Measurements from ENCODE around the gene SLC44A1. TPM values are rescaled to one million over a fixed set of nuclear protein-coding genes. Genes with fewer than 3 reads are reported as not detected.

The SLC44A1 gene
- polyA plus RNA-seq, 1 of the 3 experiments (the other 2 are of a cell fraction) = 4.5 TPM

DNA sequence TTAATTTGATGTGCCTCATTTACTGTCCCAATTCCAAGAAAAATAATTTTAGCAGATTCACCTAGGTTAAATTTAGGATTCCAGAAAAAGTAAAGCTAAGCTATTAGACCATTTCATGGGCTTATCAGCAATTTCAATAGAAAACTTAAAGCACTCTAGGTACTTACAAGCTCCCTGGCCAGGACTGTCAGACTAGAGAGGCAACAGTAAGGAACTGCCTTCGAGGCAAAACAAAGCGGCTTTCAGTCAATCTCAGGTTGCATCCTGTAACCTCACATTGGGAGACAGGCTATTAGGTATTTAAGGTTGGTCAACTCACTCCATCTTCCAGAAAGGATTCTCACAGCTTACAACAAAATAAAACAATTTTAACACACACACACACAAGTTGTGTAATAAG is 154.7 kb downstream of the SLC44A1 start:
- POLR2A ChIA-PET = no interaction called here

GRCh38 chr9:105401651-105402050 is 157.2 kb downstream of the SLC44A1 start:
- Histone ChIP-seq H3F3A (replicated peaks; ENCODE audit: insufficient read depth) (no peaks in the 10 kb centered on the region), H3K4me1 (ENCODE audit: control insufficient read depth in 1 of 2, insufficient read depth in 2 of 2, low read depth in 1 of 2, low read length in 1 of 2) (peaks cover 0 to 3% of the 10 kb centered on the region in 2 experiments; a peak in 1 of 4 replicates), H3K9me2 (no peaks in the 10 kb centered on the region), H3K27ac (ENCODE audit: low read depth in 2 of 2, low read length in 1 of 2) (no peak overlapping the region), H3K79me2 (ENCODE audit: insufficient read depth) (no peaks in the 10 kb centered on the region), H4K20me1 (ENCODE audit: insufficient read depth) (no peaks in the 10 kb centered on the region), H3K9me3 (no peaks in the 10 kb centered on the region), H3K36me3 (replicated peaks in 1 of 2; ENCODE audit: control insufficient read depth in 1 of 2, insufficient read depth in 2 of 2, low read length in 1 of 2) (no peaks in the 10 kb centered on the region), H3K4me2 (no peak overlapping the region), H3K9ac (no peak overlapping the region), H3K27me3 (ENCODE audit: insufficient read depth) (no peaks in the 10 kb centered on the region), H2AFZ (ENCODE audit: low read depth) (no peak overlapping the region), H3K4me3 (ENCODE audit: low read depth in 2 of 2, low read length in 1 of 2) (no peak overlapping the region)
- TF ChIP-seq IRF3 (IDR thresholded peaks at IDR 0.05; ENCODE audit: low read depth, low read length) (no peak), GATA2 (CRISPR knock-in tag; IDR thresholded peaks at IDR 0.05) (no peak), RXRA (IDR thresholded peaks at IDR 0.05; ENCODE audit: borderline replicate concordance, low read depth) (no peak), CTCF (IDR thresholded peaks at IDR 0.05) (peak; percentile 27; the same call in 1 of the 2 replicates), TAF1 (IDR thresholded peaks at IDR 0.05; ENCODE audit: borderline replicate concordance, low read depth, low read length) (no peak)
- WGBS (ENCODE audit: low lambda C conversion rate) = 77% methylated on average over 3 of the region's 3 CpGs
- POLR2A ChIA-PET = no interaction called here
- DNase-seq = no peak
- CTCF ChIA-PET = interaction anchor here (0.5 to 3.0 kb wide), 3 partner anchors 10 to 152 kb away, joined by 3 to 15 read pairs (median 4); no protein-coding TSS in a partner anchor

More for the DNA sequence above, 154.7 kb downstream of the SLC44A1 start:
- H3K4me2 ChIP-seq = no peak overlapping the region
- no peaks in the 10 kb centered on the region for H3K79me2 ChIP-seq (ENCODE audit: insufficient read depth)
- H4K20me1 ChIP-seq (ENCODE audit: insufficient read depth) = no peaks in the 10 kb centered on the region
- H3K27me3 ChIP-seq (ENCODE audit: insufficient read depth) = no peaks in the 10 kb centered on the region
- peaks cover 0 to 3% of the 10 kb centered on the region in 2 experiments; a peak in 1 of 4 replicates for H3K4me1 ChIP-seq (ENCODE audit: control insufficient read depth in 1 of 2, insufficient read depth in 2 of 2, low read depth in 1 of 2, low read length in 1 of 2)
- H3K36me3 ChIP-seq (replicated peaks in 1 of 2; ENCODE audit: control insufficient read depth in 1 of 2, insufficient read depth in 2 of 2, low read length in 1 of 2) = no peaks in the 10 kb centered on the region
- CTCF ChIA-PET = interaction anchor here (0.6 to 2.1 kb wide), 6 partner anchors 9 to 591 kb away, joined by 3 to 7 read pairs (median 4); no protein-coding TSS in a partner anchor
- no peaks in the 10 kb centered on the region for H3K9me3 ChIP-seq
- H3K9me2 ChIP-seq = no peaks in the 10 kb centered on the region
- no peak overlapping the region for H3K9ac ChIP-seq
- no peak overlapping the region for H3K4me3 ChIP-seq (ENCODE audit: low read depth in 2 of 2, low read length in 1 of 2)
- H3K27ac ChIP-seq (ENCODE audit: low read depth in 2 of 2, low read length in 1 of 2) = no peak overlapping the region
- H3F3A ChIP-seq (replicated peaks; ENCODE audit: insufficient read depth) = no peaks in the 10 kb centered on the region
- TF ChIP-seq YY1 (IDR thresholded peaks at IDR 0.05; ENCODE audit: low read depth) = no peak
- no peak for TF ChIP-seq REST (IDR thresholded peaks at IDR 0.05; ENCODE audit: low read depth, low read length)
- no peak for TF ChIP-seq EP300 (IDR thresholded peaks at IDR 0.05; ENCODE audit: borderline replicate concordance in 1 of 2, low read depth in 1 of 2, low read length in 1 of 2)
- TF ChIP-seq MXI1 (IDR thresholded peaks at IDR 0.05; ENCODE audit: low read depth, low read length) = no peak
- DNase-seq = no peak
- 96% methylated on average over 2 of the region's 2 CpGs for WGBS (ENCODE audit: low lambda C conversion rate)
- no peak overlapping the region for H2AFZ ChIP-seq (ENCODE audit: low read depth)
